Esophagus squamous epithelium (tissue), 5 donors: ENCODE measurements around the gene DENND1B. TPM values are rescaled to one million over a fixed set of nuclear protein-coding genes. Genes with fewer than 3 reads are reported as not detected.

Experiments
- DNase-seq: peaks from one replicate; lab custom pipeline; 2025; lab: John Stamatoyannopoulos, UW
- H3K27ac ChIP-seq, 4 donors: fragments of 200-600 bp; sonication (generic); one replicate each; pipeline ENCODE4 v1.5.1; 2016 to 2019; ENCODE audit warnings: mild to moderate bottlenecking in 1 of 4
- H3K27me3 ChIP-seq, 4 donors: fragments of 200-600 bp; sonication (generic); 1 replicate in 3 of 4; 2 replicates in 1 of 4; pipeline versions ENCODE4 v1.5.1 to v1.6.0; 2017 to 2021; ENCODE audit warnings: antibody characterized with exemption in 1 of 4
- H3K36me3 ChIP-seq, 3 donors: fragments of 200-600 bp; sonication (generic); one replicate each; pipeline ENCODE4 v1.5.1; 2016 to 2019
- H3K4me1 ChIP-seq, 3 donors: fragments of 200-600 bp; sonication (generic); one replicate each; pipeline ENCODE4 v1.5.1; 2017 to 2019
- H3K4me3 ChIP-seq, 4 donors: fragments of 200-600 bp; sonication (generic); 1 replicate in 3 of 4; 2 replicates in 1 of 4; pipeline ENCODE4 v1.5.1; 2016 to 2019; ENCODE audit warnings: mild to moderate bottlenecking in 2 of 4, moderate library complexity in 1 of 4
- H3K9me3 ChIP-seq, 3 donors: fragments of 200-600 bp; sonication (generic); one replicate each; pipeline ENCODE4 v1.5.1; 2016 to 2019
- CTCF ChIP-seq, 6 experiments: fragments of 450-650 bp in 4 of 6; fragments of 200-600 bp in 2 of 6; sonication (generic) in 2 of 6; IDR thresholded peaks; one replicate each; pipeline ENCODE4 v1.5.1; 2016 to 2019; ENCODE audit warnings: antibody characterized with exemption in 6 of 6, mild to moderate bottlenecking in 4 of 6, moderate library complexity in 4 of 6
- POLR2A ChIP-seq, 4 donors: fragments of 450-650 bp; IDR thresholded peaks; one replicate each; pipeline ENCODE4 v1.6.1; 2017; ENCODE audit warnings: antibody characterized with exemption in 4 of 4, mild to moderate bottlenecking in 4 of 4, moderate library complexity in 3 of 4
- WGBS, 2 donors: methylation state at CpG; one replicate each; pipeline ENCODE4 v1.1.5; 2018; 5-methylcytosine and 5-hydroxymethylcytosine counted together
- intact Hi-C: fragments of 100-400 bp; cut with DNase I; formaldehyde crosslinking; loops from one replicate; pipeline ENCODE4 v1.15.0; 2022
- total RNA-seq, 4 donors: library from RNA; depleted of rRNA; stranded (reverse); fragments of >200 nt; gene quantifications; one replicate each; pipeline ENCODE4 v1.1.0, GENCODE V29; 2016
- donor health status: DM: yes; HTN: yes; CAD: no.

DENND1B gene
- total RNA-seq, 4 donors from 2014 or later, result 13.6 to 25.5 (median 18.2) TPM

- H3K27me3 ChIP-seq, result no peaks in the 10 kb centered on the region
- DNase-seq, result no peak
- intact Hi-C loops, result no loop called here
- no peaks in the 10 kb centered on the region for H3K36me3 ChIP-seq
- no peaks in the 10 kb centered on the region for H3K9me3 ChIP-seq
- no peak for TF ChIP-seq CTCF (IDR thresholded peaks at IDR 0.05)
- no peak overlapping the region for H3K27ac ChIP-seq
- H3K4me1 ChIP-seq, result peaks cover 0 to 5% (median 0%) of the 10 kb centered on the region in 3 donors
- H3K4me3 ChIP-seq, result no peak overlapping the region
- 57 to 63% methylated on average over 4 of the region's 4 CpGs for WGBS, 2 donors
These were observed 35.5 kb upstream of the DENND1B start for GRCh38 chr1:197810812-197811211.

DNA sequence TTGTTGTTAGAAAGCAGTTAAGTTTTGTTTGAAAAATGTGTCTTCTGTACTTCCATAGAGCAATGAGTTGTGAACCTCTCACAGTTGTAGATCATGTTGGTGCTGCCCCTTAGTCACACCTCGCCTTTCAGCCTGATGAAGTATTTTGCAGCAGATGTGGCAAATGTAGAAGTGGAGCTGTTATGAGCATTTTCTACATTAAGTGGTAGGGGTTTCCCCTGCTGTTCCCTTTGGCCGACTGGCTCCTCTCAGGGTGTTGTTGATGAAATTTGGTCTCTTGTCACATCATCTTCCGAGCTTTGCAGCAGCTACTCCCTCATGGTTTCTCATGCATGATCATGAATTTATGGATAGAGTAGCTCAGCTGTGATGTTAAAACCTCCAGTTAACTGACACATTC, 33.6 kb upstream of the DENND1B start:
- no peak overlapping the region for H3K4me3 ChIP-seq
- H3K27ac ChIP-seq, result no peak overlapping the region
- 34 to 39% methylated on average over 3 of the region's 3 CpGs for WGBS, 2 donors
- TF ChIP-seq POLR2A (IDR thresholded peaks at IDR 0.05), result no peak
- no peak for TF ChIP-seq CTCF (IDR thresholded peaks at IDR 0.05)
- no peaks in the 10 kb centered on the region for H3K27me3 ChIP-seq
- DNase-seq, result no peak
- H3K9me3 ChIP-seq, result no peaks in the 10 kb centered on the region
- H3K4me1 ChIP-seq, result peaks cover 0 to 5% (median 0%) of the 10 kb centered on the region in 3 donors
- H3K36me3 ChIP-seq, result no peaks in the 10 kb centered on the region
- intact Hi-C loops, result no loop called here

DNA sequence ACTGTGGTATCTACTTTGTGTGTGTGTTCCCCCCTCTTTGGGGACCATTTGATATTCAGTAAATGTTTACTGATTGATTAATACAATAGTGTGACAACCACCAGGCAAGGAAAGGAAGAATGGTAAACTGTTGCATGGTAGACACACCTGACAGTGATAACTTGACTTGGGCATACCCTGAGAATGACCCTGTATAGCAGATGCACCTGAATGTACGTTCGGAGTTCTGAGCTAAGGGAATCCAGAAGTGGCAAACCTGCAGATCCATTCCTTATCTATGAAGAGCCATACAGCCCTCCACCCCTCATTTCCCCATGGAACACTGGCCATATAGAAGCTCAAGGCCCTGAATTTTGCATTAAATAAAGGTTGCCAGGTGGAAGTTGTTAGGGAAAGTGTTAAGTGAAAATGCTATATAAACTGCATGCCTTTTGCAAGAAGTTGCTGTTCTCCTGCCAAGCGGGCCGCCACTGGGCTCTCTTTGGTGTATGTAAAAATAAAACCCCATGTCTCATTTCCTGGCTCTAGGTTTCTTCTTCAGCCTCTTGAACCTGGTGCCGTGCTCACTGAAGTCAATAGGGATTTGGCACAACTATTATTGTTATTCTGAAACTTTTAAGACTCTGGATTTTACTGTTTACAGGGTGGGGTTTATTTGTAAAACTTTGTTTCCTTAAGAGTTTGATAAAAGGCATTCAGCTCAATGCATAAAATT, 32.6 kb upstream of the DENND1B start:
- Histone ChIP-seq H3K9me3 (no peaks in the 10 kb centered on the region), H3K27me3 (no peaks in the 10 kb centered on the region), H3K36me3 (no peaks in the 10 kb centered on the region), H3K4me1 (peaks cover 0 to 5% (median 0%) of the 10 kb centered on the region in 3 donors), H3K4me3 (no peak overlapping the region), H3K27ac (no peak overlapping the region)
- WGBS, 2 donors, result 35 to 48% methylated on average over 5 of the region's 5 CpGs
- DNase-seq, result no peak
- intact Hi-C loops, result no loop called here
- no peak for TF ChIP-seq CTCF (IDR thresholded peaks at IDR 0.05)
- no peak for TF ChIP-seq POLR2A (IDR thresholded peaks at IDR 0.05)

DNA sequence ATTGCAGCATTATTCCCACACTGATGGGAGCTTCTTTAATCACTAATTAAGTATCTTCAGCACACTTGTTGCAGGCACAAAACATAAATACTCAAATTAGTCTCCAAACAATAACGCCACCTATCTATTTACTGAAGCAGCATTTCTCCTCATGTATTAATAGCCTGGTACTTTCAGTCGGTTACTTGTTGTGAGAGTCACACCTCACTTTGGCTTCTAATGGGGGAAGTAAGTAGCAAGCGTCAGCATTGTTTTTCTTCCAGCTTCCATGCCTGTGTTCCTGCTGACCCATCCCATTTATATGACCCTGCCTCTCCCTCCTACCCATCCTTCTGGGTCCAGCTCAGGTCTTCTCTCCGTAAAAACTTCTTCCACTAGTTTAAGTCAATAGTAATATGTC, 31.9 kb upstream of the DENND1B start:
- WGBS, 2 donors, result 71 to 76% methylated on average over 4 of the region's 4 CpGs
- no peak for DNase-seq
- intact Hi-C loops, result no loop called here
- H3K36me3 ChIP-seq, result no peaks in the 10 kb centered on the region
- no peak overlapping the region for H3K4me3 ChIP-seq
- H3K27me3 ChIP-seq, result no peaks in the 10 kb centered on the region
- peaks cover 0 to 5% (median 0%) of the 10 kb centered on the region in 3 donors for H3K4me1 ChIP-seq
- H3K9me3 ChIP-seq, result no peaks in the 10 kb centered on the region
- no peak overlapping the region for H3K27ac ChIP-seq
- TF ChIP-seq CTCF (IDR thresholded peaks at IDR 0.05) (no peak), POLR2A (IDR thresholded peaks at IDR 0.05) (no peak)

GRCh38 chr1:197806718-197807117, 31.4 kb upstream of the DENND1B start:
- TF ChIP-seq CTCF (IDR thresholded peaks at IDR 0.05) (no peak), POLR2A (IDR thresholded peaks at IDR 0.05) (no peak)
- intact Hi-C loops, result no loop called here
- no peaks in the 10 kb centered on the region for H3K36me3 ChIP-seq
- no peaks in the 10 kb centered on the region for H3K27me3 ChIP-seq
- WGBS, 2 donors, result 94 to 100% methylated on average over 1 of the region's 1 CpG
- H3K9me3 ChIP-seq, result peaks cover 0 to 2% (median 0%) of the 10 kb centered on the region in 3 donors
- no peak for DNase-seq
- H3K4me1 ChIP-seq, result peaks cover 0 to 5% (median 0%) of the 10 kb centered on the region in 3 donors
- no peak overlapping the region for H3K27ac ChIP-seq
- no peak overlapping the region for H3K4me3 ChIP-seq
